GM15510 (cell line): ENCODE measurements around the gene WBP1L.

Source experiments
- POLR2A ChIP-seq: IDR thresholded peaks from 3 replicates; pipeline ENCODE4 v1.6.1; 2011; ENCODE audit warnings: borderline replicate concordance; ENCODE audit not compliant: insufficient read length; ENCODE audit errors: extremely low read depth

The WBP1L gene

GRCh38 chr10:102817175-102817574 is 73.4 kb downstream of the WBP1L start:
- no peak for TF ChIP-seq POLR2A

- TF ChIP-seq POLR2A, result no peak
Measured at GRCh38 chr10:102819054-102819453, 75.3 kb downstream of the WBP1L start.

- TF ChIP-seq POLR2A, result no peak
Measured at GRCh38 chr10:102822222-102822621, 78.5 kb downstream of the WBP1L start.

- no peak for TF ChIP-seq POLR2A
Measured at GRCh38 chr10:102824664-102825063, 80.9 kb downstream of the WBP1L start.

- TF ChIP-seq POLR2A, result no peak
Measured at GRCh38 chr10:102826148-102826796, 82.5 kb downstream of the WBP1L start.

GRCh38 chr10:102827597-102827975 is 83.8 kb downstream of the WBP1L start:
- no peak for TF ChIP-seq POLR2A

GRCh38 chr10:102831322-102832071 is 87.7 kb downstream of the WBP1L start:
- TF ChIP-seq POLR2A, result no peak

- no peak for TF ChIP-seq POLR2A
Measured at GRCh38 chr10:102832248-102832647, 88.5 kb downstream of the WBP1L start.

GRCh38 chr10:102832987-102833386 is 89.2 kb downstream of the WBP1L start:
- TF ChIP-seq POLR2A, result no peak

GRCh38 chr10:102834143-102834542 is 90.4 kb downstream of the WBP1L start:
- TF ChIP-seq POLR2A, result no peak

- no peak for TF ChIP-seq POLR2A
Measured at GRCh38 chr10:102835007-102835482, 91.3 kb downstream of the WBP1L start.

GRCh38 chr10:102837230-102837721 is 93.5 kb downstream of the WBP1L start, which contains the start of gene CYP17A1:
Gene CYP17A1, minus strand, starts transcription at chr10:102837413. Its CDS starts 52 bp downstream, at chr10:102837361.
- no peak for TF ChIP-seq POLR2A

- no peak for TF ChIP-seq POLR2A
Measured at GRCh38 chr10:102841827-102842345, 98.1 kb downstream of the WBP1L start.

- TF ChIP-seq POLR2A, result no peak
Measured at GRCh38 chr10:102845352-102845902, 101.7 kb downstream of the WBP1L start.

GRCh38 chr10:102850025-102850518 is 106.3 kb downstream of the WBP1L start:
- TF ChIP-seq POLR2A, result no peak
